Naive B cell (primary cell): ENCODE results near the gene TMEM201. TPM values are rescaled to one million over a fixed set of nuclear protein-coding genes. Genes with fewer than 3 reads are reported as not detected.
"Not testable (repeated sequence)": the region's sequence is repeated elsewhere in the genome, so short reads cannot be mapped to it uniquely, and the experiment has no call there.

Experiments used
- ATAC-seq, 2 donors: fragments of 150-1000 bp; cut with Tn5 transposase; 2 replicates each; pipeline ENCODE4 v1.10.0; 2021; ENCODE audit warnings: low read depth in 2 of 2, mild to moderate bottlenecking in 2 of 2, moderate library complexity in 2 of 2
- DNase-seq: peaks from one replicate; pipeline ENCODE4 v3.0.0; 2022
- H3K27ac Mint-ChIP-seq, 6 donors: one replicate each; pipeline ENCODE4 v1.8.0; 2020 to 2022; ENCODE audit warnings: mild to moderate bottlenecking in 6 of 6, mixed read lengths in 6 of 6, moderate library complexity in 5 of 6, inconsistent platforms in 2 of 6
- H3K27me3 Mint-ChIP-seq, 3 donors: one replicate each; pipeline ENCODE4 v1.8.0; 2021 to 2022; ENCODE audit warnings: mixed read lengths in 3 of 3, mild to moderate bottlenecking in 1 of 3
- H3K36me3 Mint-ChIP-seq, 2 donors: one replicate each; pipeline ENCODE4 v1.8.0; 2020 to 2022; ENCODE audit warnings: mixed read lengths in 2 of 2, inconsistent platforms in 1 of 2, mild to moderate bottlenecking in 1 of 2
- H3K4me1 Mint-ChIP-seq, 3 donors: one replicate each; pipeline ENCODE4 v1.8.0; 2020 to 2022; ENCODE audit warnings: mixed read lengths in 3 of 3, inconsistent platforms in 1 of 3, mild to moderate bottlenecking in 1 of 3, moderate library complexity in 1 of 3
- H3K4me3 Mint-ChIP-seq, 8 donors: one replicate each; pipeline ENCODE4 v1.8.0; 2020 to 2022; ENCODE audit warnings: mild to moderate bottlenecking in 8 of 8, mixed read lengths in 8 of 8, moderate library complexity in 8 of 8, inconsistent platforms in 2 of 8
- H3K9me3 Mint-ChIP-seq, 7 donors: one replicate each; pipeline ENCODE4 v1.8.0; 2020 to 2022; ENCODE audit warnings: mixed read lengths in 7 of 7, mild to moderate bottlenecking in 5 of 7, inconsistent platforms in 2 of 7, moderate library complexity in 1 of 7
- polyA plus RNA-seq, 6 donors: library from polyadenylated mRNA; unstranded; fragments of 300-500 nt; fragmentation: Illumina TruSeq; gene quantifications; one replicate each; pipeline ENCODE4 v1.2.3, GENCODE V29; 2021; ENCODE audit warnings: low read depth in 6 of 6

TMEM201 gene
- polyA plus RNA-seq, 6 donors from 2014 or later: 0.89 to 3.5 (median 1.2) TPM

DNA sequence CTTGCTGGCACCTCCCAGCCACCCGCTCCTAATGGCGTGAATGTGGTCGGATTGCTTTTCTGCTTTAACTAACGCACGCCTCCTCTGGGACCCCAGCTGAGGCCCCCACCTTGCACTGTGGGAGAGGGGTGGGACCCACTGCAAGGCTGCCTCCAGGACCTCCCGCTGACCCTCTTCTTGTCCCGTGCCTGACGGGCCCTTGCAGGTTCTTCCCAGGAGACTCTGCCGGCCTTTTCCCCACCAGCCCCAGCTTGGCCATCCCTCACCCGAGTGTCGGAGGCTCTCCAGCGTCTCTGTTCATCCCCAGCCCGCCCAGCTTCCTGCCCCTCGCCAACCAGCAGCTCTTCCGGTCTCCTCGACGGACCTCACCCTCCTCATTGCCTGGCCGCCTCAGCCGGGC lies 18.6 kb downstream of the TMEM201 start:
- ATAC-seq (no peak), DNase-seq (no peak)
- Mint-ChIP-seq H3K36me3 (no peaks in the 10 kb centered on the region), H3K27me3 (no peaks in the 10 kb centered on the region), H3K4me1 (no peaks in the 10 kb centered on the region), H3K9me3 (no peaks in the 10 kb centered on the region), H3K27ac (no peak overlapping the region), H3K4me3 (peak overlapping the region in 1 of 8 donors; percentile 53)

DNA sequence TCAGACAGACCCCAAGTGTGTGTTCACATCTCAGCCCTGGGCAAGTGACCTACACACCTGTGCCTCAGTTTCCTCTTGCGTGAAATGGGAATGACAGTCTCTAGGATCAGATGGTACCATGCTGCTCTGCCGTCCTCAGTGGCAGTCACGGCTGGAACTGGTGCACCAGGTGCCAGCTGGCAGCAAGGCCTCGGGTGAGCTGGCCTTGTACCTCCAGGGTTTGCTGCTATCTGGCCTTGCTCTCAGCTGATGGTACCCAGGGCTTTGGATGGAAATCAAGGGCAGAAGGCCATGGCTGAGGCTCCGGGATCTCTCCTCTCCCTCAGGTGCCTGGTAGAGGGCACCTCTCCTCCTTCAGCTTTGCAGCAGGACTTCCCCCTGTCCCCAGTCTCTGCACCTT lies 21.3 kb downstream of the TMEM201 start:
- Mint-ChIP-seq H3K4me1 (no peaks in the 10 kb centered on the region), H3K27me3 (no peaks in the 10 kb centered on the region), H3K9me3 (no peaks in the 10 kb centered on the region), H3K27ac (no peak overlapping the region), H3K4me3 (no peak overlapping the region), H3K36me3 (no peaks in the 10 kb centered on the region)
- no peak for DNase-seq
- ATAC-seq: no peak

DNA sequence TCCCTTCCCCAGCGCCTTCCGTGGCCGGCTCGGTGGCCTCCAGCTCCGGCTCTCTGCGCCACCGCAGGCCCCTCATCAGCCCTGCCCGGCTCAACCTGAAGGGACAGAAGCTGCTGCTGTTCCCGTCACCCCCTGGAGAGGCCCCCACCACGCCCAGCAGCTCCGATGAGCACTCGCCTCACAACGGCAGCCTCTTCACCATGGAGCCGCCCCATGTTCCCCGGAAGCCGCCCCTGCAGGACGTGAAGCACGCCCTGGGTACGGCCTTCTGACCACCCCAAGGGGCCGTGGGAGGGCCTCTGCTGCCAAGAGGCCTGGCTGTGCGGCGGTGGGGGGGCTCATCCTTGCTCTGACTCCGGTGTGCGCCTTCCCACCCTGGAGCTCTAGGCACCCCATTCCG lies 21.8 kb downstream of the TMEM201 start:
- Mint-ChIP-seq H3K9me3 (no peaks in the 10 kb centered on the region), H3K4me3 (no peak overlapping the region), H3K4me1 (no peaks in the 10 kb centered on the region), H3K36me3 (no peaks in the 10 kb centered on the region), H3K27ac (no peak overlapping the region), H3K27me3 (no peaks in the 10 kb centered on the region)
- DNase-seq: no peak
- no peak for ATAC-seq

DNA sequence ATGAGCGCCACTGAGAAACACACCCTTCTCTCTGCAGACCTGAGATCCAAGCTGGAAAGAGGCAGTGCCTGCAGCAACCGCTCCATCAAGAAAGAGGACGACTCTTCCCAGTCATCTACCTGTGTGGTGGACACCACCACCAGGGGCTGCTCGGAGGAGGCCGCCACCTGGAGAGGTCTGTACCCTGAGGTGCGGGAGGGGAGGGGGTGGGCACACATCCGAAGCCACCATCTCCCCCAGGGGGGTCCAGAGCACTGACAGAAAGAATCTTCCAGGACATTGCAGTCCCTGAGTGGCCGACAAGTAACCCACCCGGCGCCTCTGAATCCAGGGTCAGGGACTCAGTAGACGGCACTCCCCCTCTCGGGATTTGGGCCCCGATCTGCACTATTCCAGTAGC lies 23.0 kb downstream of the TMEM201 start:
- DNase-seq (no peak), ATAC-seq (no peak)
- H3K4me1 Mint-ChIP-seq: no peaks in the 10 kb centered on the region
- no peaks in the 10 kb centered on the region for H3K36me3 Mint-ChIP-seq
- H3K27ac Mint-ChIP-seq: no peak overlapping the region
- no peaks in the 10 kb centered on the region for H3K27me3 Mint-ChIP-seq
- no peaks in the 10 kb centered on the region for H3K9me3 Mint-ChIP-seq
- no peak overlapping the region for H3K4me3 Mint-ChIP-seq

DNA sequence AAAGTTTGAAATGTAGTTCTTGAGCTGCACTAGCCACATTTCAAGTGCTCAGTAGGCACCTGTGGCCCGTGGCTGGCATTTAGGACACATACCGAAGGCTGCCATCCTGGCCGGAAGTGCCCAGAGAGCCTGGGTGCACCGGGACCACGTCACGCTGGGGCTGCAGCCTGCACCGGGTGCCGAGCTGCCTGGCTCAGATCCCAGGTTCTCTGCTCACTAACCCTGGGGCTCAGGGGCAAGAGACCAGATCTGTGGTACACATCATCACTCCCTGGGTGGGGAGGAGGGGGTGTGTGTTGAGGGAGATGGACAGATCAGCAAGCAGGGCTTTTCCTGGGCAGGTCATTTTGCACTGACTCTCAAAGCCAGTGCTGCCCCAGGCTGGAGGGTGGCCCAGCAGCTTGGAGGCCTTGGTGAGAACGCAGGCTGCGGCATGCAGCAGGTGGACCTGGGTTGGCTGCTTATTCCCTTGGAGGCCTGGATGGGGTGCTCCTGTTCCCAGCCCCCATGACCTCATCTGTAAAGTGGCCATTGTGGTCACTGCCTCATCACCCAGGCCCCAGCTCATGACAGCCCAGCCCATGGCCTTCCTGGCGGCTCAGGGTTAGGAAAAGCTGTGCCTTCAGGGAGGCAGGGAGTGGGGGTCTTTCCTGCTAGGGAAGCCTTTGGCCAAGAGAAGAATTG lies 23.6 kb downstream of the TMEM201 start:
- H3K4me3 Mint-ChIP-seq: no peak overlapping the region
- H3K9me3 Mint-ChIP-seq: no peaks in the 10 kb centered on the region
- DNase-seq (no peak), ATAC-seq (no peak)
- H3K27me3 Mint-ChIP-seq: no peaks in the 10 kb centered on the region
- no peaks in the 10 kb centered on the region for H3K36me3 Mint-ChIP-seq
- H3K27ac Mint-ChIP-seq: no peak overlapping the region
- no peaks in the 10 kb centered on the region for H3K4me1 Mint-ChIP-seq

DNA sequence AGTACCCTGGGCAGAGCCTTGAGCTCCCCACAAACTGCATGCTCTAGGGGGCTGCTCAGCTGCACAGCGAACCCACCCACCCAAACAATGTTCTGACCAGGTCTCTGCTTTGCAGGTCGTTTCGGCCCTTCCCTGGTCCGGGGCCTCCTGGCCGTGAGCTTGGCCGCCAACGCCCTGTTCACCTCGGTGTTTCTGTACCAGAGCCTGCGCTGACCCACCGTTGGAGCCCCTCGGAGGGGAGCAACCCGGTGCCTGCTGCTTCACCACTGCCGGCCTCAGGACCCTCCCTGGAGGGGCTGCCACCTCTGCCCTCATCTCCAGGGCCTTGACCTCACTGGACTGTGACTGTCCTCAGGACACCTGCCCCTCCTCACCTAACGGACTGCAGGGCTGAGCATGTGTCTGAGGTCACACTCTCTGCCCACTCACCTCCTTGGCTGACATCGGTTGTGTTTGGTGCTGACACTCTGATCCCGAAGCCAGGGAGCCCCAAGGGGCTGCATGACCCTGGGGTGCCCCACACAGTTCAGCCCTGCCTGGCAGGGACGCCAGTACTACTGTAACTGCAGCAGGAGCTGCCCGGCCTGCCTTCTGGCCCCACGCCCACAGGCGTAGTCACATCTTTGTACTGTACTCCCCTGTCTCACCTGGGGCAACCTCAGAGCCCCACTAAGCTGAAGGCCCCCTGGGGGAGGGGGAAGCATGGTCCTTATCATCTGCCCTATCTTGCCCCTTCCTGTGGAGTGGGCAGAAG lies 24.3 kb downstream of the TMEM201 start:
- no peaks in the 10 kb centered on the region for H3K27me3 Mint-ChIP-seq
- no peaks in the 10 kb centered on the region for H3K9me3 Mint-ChIP-seq
- H3K4me3 Mint-ChIP-seq: peak overlapping the region in 1 of 8 donors; percentile 42
- H3K4me1 Mint-ChIP-seq: no peaks in the 10 kb centered on the region
- H3K36me3 Mint-ChIP-seq: no peaks in the 10 kb centered on the region
- ATAC-seq: no peak
- no peak overlapping the region for H3K27ac Mint-ChIP-seq
- no peak for DNase-seq

DNA sequence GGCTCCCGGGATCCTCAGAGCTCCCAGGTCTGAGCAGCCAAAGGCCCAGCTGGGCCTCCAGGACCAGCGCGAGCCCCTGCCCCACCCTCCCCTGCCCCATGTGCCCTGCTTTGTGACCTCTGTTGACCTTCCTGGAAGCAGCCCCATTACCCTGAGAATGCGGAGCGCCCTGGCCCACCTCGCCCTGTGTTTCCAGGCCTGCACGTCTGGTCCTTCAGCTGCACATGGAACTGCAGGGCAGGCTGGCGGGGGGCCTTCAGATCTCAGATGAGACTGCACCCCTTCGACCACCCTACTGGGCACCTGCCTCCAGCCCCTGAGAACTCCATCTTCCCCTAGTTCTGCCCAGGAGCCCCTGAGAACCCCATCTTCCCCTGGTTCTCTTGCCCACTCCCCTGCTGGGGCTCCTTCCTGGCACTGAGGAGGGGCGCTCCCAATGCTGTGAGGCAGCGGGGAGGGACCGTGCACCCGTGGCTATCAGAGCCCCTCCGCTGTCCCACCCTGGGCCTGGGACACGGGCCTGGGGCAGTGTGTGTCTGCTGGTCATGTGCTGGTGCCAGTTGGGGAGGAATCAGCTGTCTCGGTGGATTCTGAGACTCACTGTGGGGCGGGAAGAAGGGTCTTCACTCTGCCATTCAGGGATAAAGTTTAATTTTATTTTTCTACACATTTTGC lies 25.1 kb downstream of the TMEM201 start:
- ATAC-seq: no peak
- peaks cover 0 to under 1% (median 0%) of the 10 kb centered on the region in 3 donors for H3K4me1 Mint-ChIP-seq
- no peak for DNase-seq
- H3K27ac Mint-ChIP-seq: peak overlapping the region in 1 of 6 donors; percentile 79
- H3K4me3 Mint-ChIP-seq: no peak overlapping the region
- no peaks in the 10 kb centered on the region for H3K27me3 Mint-ChIP-seq
- H3K9me3 Mint-ChIP-seq: no peaks in the 10 kb centered on the region
- no peaks in the 10 kb centered on the region for H3K36me3 Mint-ChIP-seq

DNA sequence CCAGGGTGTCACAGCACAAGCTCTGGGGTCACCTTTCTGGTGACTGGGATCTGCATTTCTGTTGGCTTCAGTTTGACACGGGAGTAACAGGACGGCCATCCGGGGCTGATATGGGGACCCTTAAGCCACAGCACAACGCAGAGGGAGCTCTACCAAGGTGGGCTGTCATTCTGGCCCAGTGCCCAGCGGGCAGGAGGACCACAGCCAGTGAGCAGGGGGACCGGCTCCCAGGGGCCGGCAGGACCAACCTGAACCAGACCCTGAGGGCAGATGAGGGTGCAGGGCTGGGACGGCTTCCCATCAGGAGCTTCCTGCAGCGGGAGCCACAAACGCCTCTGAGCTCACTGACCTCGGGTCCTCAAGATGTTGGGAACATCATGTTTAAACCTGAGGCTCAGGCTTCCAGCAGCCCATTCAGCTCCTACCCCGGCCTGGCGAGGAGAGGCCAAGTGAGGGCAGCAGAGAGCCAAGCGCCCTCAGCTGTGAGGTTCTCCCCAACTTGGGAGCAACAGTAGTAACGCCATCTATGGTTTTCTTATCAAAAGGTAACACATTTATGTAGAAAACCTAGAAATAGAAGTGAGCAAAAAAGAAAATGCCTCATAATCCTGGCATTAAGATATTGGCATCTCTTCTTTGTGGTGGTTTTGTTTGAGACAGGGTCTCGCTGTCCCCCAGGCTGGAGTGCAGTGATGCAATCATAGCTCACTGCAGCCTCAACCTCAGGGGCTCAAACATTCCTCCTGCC lies 26.8 kb downstream of the TMEM201 start:
- H3K4me3 Mint-ChIP-seq: no peak overlapping the region
- no peaks in the 10 kb centered on the region for H3K36me3 Mint-ChIP-seq
- H3K9me3 Mint-ChIP-seq: no peaks in the 10 kb centered on the region
- DNase-seq (peak; percentile 41), ATAC-seq (peak; percentile 82 to 95)
- H3K27me3 Mint-ChIP-seq: peaks cover 0 to 6% (median 0%) of the 10 kb centered on the region in 3 donors
- H3K4me1 Mint-ChIP-seq: peaks cover 0 to 5% (median 0%) of the 10 kb centered on the region in 3 donors
- H3K27ac Mint-ChIP-seq: no peak overlapping the region

DNA sequence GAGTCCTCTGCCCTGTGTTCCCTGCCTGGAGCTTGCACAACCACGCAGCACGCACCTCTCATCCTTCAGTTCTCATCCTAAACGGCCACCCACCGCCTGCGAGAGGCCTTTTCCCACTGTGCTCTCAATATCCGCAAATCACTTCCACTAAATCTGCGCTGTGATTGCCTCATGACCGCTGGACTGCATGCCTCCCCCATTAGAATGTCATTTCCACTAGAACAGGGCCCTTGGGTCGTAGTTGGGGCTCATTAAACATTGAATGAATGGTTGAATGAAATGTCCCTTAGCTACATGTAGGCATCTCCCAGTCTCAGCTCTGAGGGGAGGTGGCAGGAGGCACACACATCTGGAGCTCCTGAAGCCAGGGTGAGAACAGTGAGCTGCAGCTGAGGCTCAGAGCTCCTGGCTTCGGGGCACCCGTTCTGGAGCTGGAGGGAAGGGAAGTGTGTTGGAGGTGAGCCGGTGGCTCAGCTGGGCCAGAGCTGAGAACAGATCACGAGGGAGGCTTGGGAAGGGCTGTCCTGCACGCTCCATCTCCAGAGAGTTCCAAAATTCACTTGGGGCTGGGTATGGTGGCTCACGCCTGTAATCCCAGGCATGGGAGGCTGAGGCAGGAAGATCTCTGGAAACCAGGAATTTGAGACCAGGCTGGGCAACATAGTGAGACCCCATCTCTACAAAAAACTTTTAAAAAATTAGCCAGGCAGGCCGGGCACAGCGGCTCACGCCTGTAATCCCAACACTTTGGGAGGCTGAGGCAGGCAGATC lies 30.4 kb downstream of the TMEM201 start:
- Mint-ChIP-seq H3K27ac (peak overlapping the region in 2 of 6 donors; percentile 16 to 21), H3K9me3 (peaks cover 0 to under 1% (median 0%) of the 10 kb centered on the region in 7 donors), H3K4me3 (no peak overlapping the region), H3K4me1 (peaks cover 3 to 8% (median 4%) of the 10 kb centered on the region in 3 donors), H3K36me3 (no peaks in the 10 kb centered on the region), H3K27me3 (peaks cover 0 to 6% (median 0%) of the 10 kb centered on the region in 3 donors)
- no peak for DNase-seq
- ATAC-seq: no peak

DNA sequence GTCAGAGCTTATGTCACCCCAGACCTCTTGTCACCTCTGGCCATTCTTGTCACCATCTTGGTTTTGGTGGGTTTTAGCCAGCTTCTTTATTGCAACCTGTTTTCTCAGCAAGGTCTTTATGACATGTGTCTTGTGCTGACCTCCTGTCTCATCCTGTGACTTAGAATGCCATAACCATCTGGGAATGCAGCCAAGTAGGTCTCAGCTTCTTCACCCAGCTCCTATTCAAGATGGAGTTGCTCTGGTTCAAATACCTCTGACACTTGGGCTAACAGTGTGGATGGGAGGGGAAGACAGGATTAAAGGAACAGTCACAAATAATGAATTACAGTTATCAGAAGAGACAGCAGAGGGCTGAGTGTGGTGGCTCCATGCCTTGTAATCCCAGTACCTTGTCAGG lies 32.3 kb downstream of the TMEM201 start:
- DNase-seq: no peak
- H3K27me3 Mint-ChIP-seq: peaks cover 0 to 6% (median 0%) of the 10 kb centered on the region in 3 donors
- H3K4me1 Mint-ChIP-seq: peaks cover 15 to 21% (median 15%) of the 10 kb centered on the region in 3 donors
- H3K36me3 Mint-ChIP-seq: no peaks in the 10 kb centered on the region
- peaks cover 0 to 4% (median 0%) of the 10 kb centered on the region in 7 donors for H3K9me3 Mint-ChIP-seq
- ATAC-seq: no peak
- H3K27ac Mint-ChIP-seq: no peak overlapping the region
- H3K4me3 Mint-ChIP-seq: peak overlapping the region in 1 of 8 donors; percentile 60

DNA sequence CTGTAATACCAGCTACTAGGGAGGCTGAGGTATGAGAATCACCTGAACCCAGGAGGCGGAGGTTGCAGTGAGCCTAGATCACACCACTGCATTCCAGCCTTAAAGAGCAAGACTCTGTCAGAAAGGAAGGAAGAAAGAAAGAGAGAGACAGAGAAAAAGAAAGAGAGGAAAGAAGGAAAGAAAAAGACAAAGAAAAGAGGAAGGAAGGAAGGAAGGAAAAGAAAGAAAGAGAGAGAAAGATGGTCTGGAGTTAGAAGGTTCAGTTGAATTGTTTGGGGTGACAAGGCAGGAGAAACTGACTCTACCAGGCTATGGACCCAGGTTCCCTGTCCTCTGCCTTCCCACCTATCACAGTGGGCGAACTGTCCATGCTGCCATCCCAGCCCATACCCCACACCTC lies 35.4 kb downstream of the TMEM201 start:
- Mint-ChIP-seq H3K27me3 (peaks cover 0 to 2% (median 0%) of the 10 kb centered on the region in 3 donors), H3K4me1 (peaks cover 30 to 48% (median 38%) of the 10 kb centered on the region in 3 donors), H3K9me3 (peaks cover 0 to 4% (median 0%) of the 10 kb centered on the region in 7 donors), H3K27ac (peak overlapping the region in 5 of 6 donors; percentile 34 to 86 (median 75)), H3K4me3 (peak overlapping the region in 5 of 8 donors; percentile 4 to 82 (median 34)), H3K36me3 (no peaks in the 10 kb centered on the region)
- DNase-seq (no peak), ATAC-seq (no peak)

DNA sequence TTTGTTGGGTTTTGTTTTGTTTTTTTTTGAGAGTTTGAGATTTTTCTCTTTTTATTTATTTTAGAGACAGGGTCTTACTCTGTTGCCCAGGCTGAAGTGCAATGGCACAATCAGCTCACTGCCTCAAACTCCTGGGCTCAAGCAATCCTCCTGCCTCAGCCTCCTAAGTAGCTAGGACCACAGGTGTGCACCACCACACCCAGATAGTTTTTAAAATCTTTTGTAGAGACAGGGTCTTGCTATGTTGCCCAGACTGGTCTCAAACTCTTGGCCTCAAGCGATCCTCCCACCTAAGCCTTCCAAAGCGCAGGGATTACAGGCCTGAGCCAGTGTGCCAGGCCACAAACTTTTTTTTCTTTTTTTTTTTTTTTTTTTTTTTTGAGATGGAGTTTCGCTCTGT lies 36.3 kb downstream of the TMEM201 start:
- H3K9me3 Mint-ChIP-seq, H3K36me3 Mint-ChIP-seq, ATAC-seq, DNase-seq, H3K27me3 Mint-ChIP-seq: not testable (repeated sequence)
- Mint-ChIP-seq H3K27ac (peak overlapping the region in 4 of 6 donors; percentile 29 to 75 (median 54)), H3K4me3 (peak overlapping the region in 4 of 8 donors; percentile 26 to 96 (median 78)), H3K4me1 (peaks cover 37 to 56% (median 48%) of the 10 kb centered on the region in 3 donors)
